HFFc6 (cell line): ENCODE results near the gene DNAH17. TPM values are rescaled to one million over a fixed set of nuclear protein-coding genes. Genes with fewer than 3 reads are reported as not detected.

ENCODE experiments used
- DNase-seq: peaks from one replicate; pipeline ENCODE4 v3.0.0-alpha.2; 2018
- H3K27ac Mint-ChIP-seq: 2 replicates; pipeline ENCODE4 v1.8.0; 2020; ENCODE audit warnings: mild to moderate bottlenecking, mixed read lengths
- H3K27me3 Mint-ChIP-seq: 2 replicates; pipeline ENCODE4 v1.8.0; 2021; ENCODE audit warnings: mild to moderate bottlenecking, moderate library complexity, mixed read lengths; ENCODE audit not compliant: insufficient read depth
- H3K36me3 Mint-ChIP-seq: 2 replicates; pipeline ENCODE4 v1.8.0; 2021; ENCODE audit warnings: low read depth, mixed read lengths
- H3K4me1 Mint-ChIP-seq: 2 replicates; pipeline ENCODE4 v1.8.0; 2020; ENCODE audit warnings: low read depth, mixed read lengths
- H3K4me3 Mint-ChIP-seq: 2 replicates; pipeline ENCODE4 v1.8.0; 2020; ENCODE audit warnings: mild to moderate bottlenecking, moderate library complexity, mixed read lengths
- H3K9me3 Mint-ChIP-seq: 2 replicates; pipeline ENCODE4 v1.8.0; 2020; ENCODE audit warnings: mild to moderate bottlenecking, mixed read lengths
- CTCF ChIP-seq: fragments of 200-600 bp; sonication (generic); IDR thresholded peaks from 2 replicates; pipeline ENCODE4 v1.5.0; 2021; ENCODE audit warnings: antibody characterized with exemption, mild to moderate bottlenecking
- total RNA-seq, 6 experiments: library from RNA; stranded (reverse); fragmentation: NEBNext Ultra II Directional; extraction: Animal tissue kit (Norgen Biotek cat#: 25700); gene quantifications; 2 replicates in 1 of 6; 3 replicates in 5 of 6; pipeline ENCODE4 v1.2.3, GENCODE V29; 2021

DNAH17 gene
- total RNA-seq, 6 experiments from 2014 or later, result not detected

- Mint-ChIP-seq H3K36me3 (no peaks in the 10 kb centered on the region), H3K9me3 (no peaks in the 10 kb centered on the region), H3K4me3 (no peak overlapping the region), H3K27ac (no peak overlapping the region), H3K4me1 (no peaks in the 10 kb centered on the region), H3K27me3 (peaks cover 14% of the 10 kb centered on the region)
- no peak for DNase-seq
- no peak for TF ChIP-seq CTCF
Measured at GRCh38 chr17:78495634-78496033, 81.6 kb downstream of the DNAH17 start.

- Mint-ChIP-seq H3K36me3 (no peaks in the 10 kb centered on the region), H3K4me1 (no peaks in the 10 kb centered on the region), H3K27ac (no peak overlapping the region), H3K9me3 (no peaks in the 10 kb centered on the region), H3K27me3 (peaks cover 22% of the 10 kb centered on the region), H3K4me3 (no peak overlapping the region)
- DNase-seq, result no peak
- no peak for TF ChIP-seq CTCF
Measured at GRCh38 chr17:78494696-78495330, 82.4 kb downstream of the DNAH17 start.

DNA sequence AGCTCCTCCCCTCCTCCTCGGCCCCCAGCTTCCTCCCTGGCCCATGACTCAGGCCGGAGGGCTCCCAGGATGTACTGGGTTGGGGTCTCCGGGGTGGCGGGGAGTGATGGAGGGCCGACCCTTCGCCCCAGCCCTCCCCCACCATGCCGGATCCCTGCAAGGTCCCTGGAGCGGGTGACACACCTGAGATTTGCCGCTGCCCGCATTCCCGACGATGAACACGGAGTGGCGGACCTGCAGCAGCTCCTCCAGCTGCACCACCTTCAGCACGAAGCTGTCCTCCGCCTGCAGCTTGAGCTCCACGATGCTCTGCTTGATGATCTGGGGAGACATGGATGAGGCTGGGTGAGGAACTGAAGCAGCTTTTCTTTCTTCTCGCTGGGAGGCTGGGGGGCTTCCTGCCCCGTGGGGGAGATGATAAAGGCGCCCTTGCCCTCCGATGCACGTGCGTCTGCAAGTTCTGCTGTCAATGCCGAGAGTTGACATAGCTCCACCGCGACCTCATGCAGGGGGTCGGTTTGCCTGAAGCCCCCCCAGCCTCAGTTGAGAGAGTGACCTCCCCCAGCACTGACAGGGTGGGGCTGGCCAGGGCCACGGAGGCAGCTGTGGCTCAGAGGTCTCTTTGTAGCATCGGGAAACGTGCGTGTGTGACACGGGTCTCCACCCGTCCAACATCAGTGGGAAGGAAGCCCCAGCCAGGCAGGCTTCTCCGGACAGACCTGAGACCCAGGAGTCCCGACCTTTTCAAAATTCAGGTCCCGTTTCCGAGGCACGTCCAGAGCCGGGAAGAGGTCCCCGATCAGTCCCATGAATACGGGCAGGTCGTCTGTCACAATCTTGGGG is 83.1 kb downstream of the DNAH17 start:
- TF ChIP-seq CTCF, result no peak
- Mint-ChIP-seq H3K4me3 (no peak overlapping the region), H3K4me1 (no peaks in the 10 kb centered on the region), H3K27me3 (peaks cover 23% of the 10 kb centered on the region), H3K9me3 (no peaks in the 10 kb centered on the region), H3K27ac (no peak overlapping the region), H3K36me3 (no peaks in the 10 kb centered on the region)
- DNase-seq, result no peak

DNA sequence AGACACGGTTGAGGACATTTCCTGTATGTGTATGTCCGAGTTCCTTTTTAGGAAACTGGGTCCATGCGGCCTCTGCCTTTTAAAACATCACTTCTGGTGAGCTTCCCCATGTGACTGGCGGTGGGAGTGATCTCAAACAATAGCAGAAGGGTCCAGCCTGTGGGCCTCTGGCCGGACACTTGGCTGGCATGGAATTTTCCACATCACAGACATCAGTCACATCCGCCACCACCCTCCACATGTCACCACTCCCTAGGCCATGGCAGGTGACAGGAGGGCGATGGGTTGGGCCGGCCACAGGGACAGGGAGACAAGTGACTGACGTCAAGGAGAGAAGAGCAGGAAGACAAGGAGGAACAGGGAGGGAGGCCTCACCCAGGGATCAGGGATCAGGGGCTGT is 83.7 kb downstream of the DNAH17 start:
- no peak overlapping the region for H3K27ac Mint-ChIP-seq
- no peaks in the 10 kb centered on the region for H3K36me3 Mint-ChIP-seq
- no peaks in the 10 kb centered on the region for H3K4me1 Mint-ChIP-seq
- no peak overlapping the region for H3K4me3 Mint-ChIP-seq
- DNase-seq, result no peak
- TF ChIP-seq CTCF, result no peak
- peaks cover 27% of the 10 kb centered on the region for H3K27me3 Mint-ChIP-seq
- no peaks in the 10 kb centered on the region for H3K9me3 Mint-ChIP-seq

DNA sequence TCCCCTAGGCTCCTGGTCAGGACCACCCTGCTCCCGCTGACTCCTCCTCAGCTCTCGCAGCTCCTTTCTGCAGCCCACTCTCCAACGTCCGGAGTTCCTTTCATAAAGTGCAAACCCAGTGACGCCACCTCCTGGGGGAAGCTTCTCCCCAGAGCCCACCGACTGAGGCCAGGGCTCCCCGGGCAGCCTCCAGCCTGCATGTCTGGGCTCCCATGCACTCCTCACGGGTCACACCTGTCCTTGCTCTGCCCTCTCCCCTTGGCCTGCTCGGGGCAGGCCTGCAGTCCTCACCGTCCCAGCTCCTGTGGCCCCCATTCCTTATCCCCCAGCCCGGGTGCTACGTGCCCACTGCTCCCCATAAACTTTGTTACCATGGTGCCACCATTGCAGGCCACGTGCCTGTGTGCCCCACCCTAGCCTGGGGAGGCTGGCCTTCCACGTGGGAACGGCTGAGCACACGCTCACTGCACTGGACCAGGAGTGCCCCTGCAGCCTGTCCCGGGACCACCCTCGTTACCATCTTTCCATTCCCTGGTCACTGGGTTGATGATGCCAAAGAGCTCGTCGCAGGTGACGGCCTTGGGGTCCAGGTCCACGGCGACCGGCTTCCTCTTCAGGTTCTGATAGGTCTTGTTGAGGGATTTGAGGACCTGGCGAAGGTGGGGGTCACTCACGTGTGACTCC is 84.9 kb downstream of the DNAH17 start:
- H3K4me1 Mint-ChIP-seq, result no peaks in the 10 kb centered on the region
- H3K4me3 Mint-ChIP-seq, result no peak overlapping the region
- no peaks in the 10 kb centered on the region for H3K9me3 Mint-ChIP-seq
- DNase-seq, result no peak
- H3K27ac Mint-ChIP-seq, result no peak overlapping the region
- peaks cover 35% of the 10 kb centered on the region for H3K27me3 Mint-ChIP-seq
- no peak; the same call in 1 of the 2 replicates for TF ChIP-seq CTCF
- H3K36me3 Mint-ChIP-seq, result no peaks in the 10 kb centered on the region
